Right atrium auricular region (tissue), 2 donors: ENCODE data around the gene SLC6A11. TPM values are rescaled to one million over a fixed set of nuclear protein-coding genes. Genes with fewer than 3 reads are reported as not detected.
A peak's percentile ranks its signal among the peaks of the same experiment; 100 is the strongest.

Source experiments
- DNase-seq: peaks from one replicate; pipeline ENCODE4 v3.0.0-alpha.2; 2019; ENCODE audit warnings: low spot score
- H3K27ac ChIP-seq, 2 donors: fragments of 200-600 bp; sonication (generic); 1 replicate in 1 of 2; 2 replicates in 1 of 2; pipeline ENCODE4 v1.5.1; 2016 to 2019
- H3K27me3 ChIP-seq, 2 donors: fragments of 200-600 bp; sonication (generic); one replicate each; pipeline versions ENCODE4 v1.5.1 to v1.6.0; 2017 to 2019
- H3K36me3 ChIP-seq: fragments of 200-600 bp; sonication (generic); one replicate; pipeline ENCODE4 v1.5.1; 2016
- H3K4me1 ChIP-seq, 2 donors: fragments of 200-600 bp; sonication (generic); one replicate each; pipeline versions ENCODE4 v1.5.1 to v1.6.0; 2017 to 2019
- H3K4me3 ChIP-seq, 2 donors: fragments of 200-600 bp; sonication (generic); 1 replicate in 1 of 2; 2 replicates in 1 of 2; pipeline ENCODE4 v1.5.1; 2017 to 2019; ENCODE audit warnings: mild to moderate bottlenecking in 1 of 2, moderate library complexity in 1 of 2
- H3K9me3 ChIP-seq, 2 donors: fragments of 200-600 bp; sonication (generic); one replicate each; pipeline ENCODE4 v1.5.1; 2019
- total RNA-seq, 2 donors: library from RNA; depleted of rRNA; stranded (reverse); fragments of >200 nt; gene quantifications; one replicate each; pipeline ENCODE4 v1.1.0, GENCODE V29; 2016
- TF ChIP-seq, protein P1 (sequence below), 2 donors: fragments of 200-600 bp; sonication (generic); IDR thresholded peaks; one replicate each; pipeline ENCODE4 v1.5.1; 2019; ENCODE audit warnings: antibody characterized with exemption in 2 of 2

SLC6A11 gene
- total RNA-seq, 2 donors from 2014 or later, result not detected

DNA sequence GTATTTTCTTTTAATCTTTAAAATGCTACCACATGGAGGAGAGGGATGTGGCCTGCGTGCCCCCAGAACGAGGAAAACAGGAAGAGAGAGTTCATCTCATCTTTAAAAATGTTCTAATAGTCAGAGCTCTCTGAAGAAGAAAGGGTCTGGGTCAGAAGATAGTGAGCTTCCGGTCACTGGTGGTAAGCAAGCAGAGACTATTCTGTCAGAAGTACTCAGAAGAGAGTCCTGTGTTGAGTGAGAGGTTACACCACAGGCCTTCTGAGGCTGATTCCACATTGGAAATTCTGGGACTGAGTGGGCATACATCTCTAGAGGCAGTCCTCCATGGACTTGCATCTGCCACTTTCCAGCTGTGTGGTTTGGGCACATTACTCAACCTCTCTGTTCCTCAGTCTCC, 94.3 kb downstream of the SLC6A11 start:
- no peak for DNase-seq
- Histone ChIP-seq H3K27me3 (no peaks in the 10 kb centered on the region), H3K4me1 (no peaks in the 10 kb centered on the region), H3K36me3 (no peaks in the 10 kb centered on the region), H3K9me3 (peaks cover 14 to 28% of the 10 kb centered on the region in 2 donors), H3K27ac (no peak overlapping the region), H3K4me3 (no peak overlapping the region)
- TF ChIP-seq, protein P1, sequence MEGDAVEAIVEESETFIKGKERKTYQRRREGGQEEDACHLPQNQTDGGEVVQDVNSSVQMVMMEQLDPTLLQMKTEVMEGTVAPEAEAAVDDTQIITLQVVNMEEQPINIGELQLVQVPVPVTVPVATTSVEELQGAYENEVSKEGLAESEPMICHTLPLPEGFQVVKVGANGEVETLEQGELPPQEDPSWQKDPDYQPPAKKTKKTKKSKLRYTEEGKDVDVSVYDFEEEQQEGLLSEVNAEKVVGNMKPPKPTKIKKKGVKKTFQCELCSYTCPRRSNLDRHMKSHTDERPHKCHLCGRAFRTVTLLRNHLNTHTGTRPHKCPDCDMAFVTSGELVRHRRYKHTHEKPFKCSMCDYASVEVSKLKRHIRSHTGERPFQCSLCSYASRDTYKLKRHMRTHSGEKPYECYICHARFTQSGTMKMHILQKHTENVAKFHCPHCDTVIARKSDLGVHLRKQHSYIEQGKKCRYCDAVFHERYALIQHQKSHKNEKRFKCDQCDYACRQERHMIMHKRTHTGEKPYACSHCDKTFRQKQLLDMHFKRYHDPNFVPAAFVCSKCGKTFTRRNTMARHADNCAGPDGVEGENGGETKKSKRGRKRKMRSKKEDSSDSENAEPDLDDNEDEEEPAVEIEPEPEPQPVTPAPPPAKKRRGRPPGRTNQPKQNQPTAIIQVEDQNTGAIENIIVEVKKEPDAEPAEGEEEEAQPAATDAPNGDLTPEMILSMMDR (IDR thresholded peaks at IDR 0.05), result no peak

DNA sequence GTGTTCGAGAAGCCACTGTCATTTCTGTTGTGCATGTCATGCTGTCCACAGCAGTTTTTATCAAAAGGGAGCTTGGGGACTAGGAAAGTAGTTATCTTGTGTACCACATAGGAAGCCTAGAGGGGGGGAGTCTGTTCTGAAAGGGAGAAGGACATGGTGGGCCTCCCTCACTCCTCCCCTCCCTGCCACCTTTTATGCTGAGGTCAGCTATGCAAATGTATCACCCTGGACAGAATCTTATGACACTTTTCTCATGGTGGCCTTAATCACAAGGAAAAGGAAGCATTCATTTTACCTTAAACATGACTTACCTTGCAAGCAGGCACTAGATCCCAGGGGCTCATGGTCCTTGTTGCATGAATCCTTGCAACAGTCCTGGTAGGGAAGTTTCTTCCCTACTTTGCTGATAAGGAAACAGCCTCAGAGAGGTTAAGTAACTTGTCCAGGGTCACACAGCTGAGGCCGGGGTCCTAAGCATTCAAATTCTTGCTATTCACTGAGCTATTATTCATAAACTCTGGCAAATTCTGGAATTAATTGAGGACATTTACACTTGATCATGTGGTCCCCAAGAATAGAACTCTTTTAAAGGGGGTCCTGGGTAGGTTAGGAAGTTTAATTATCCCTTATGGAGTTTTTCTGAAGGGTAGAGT, 95.4 kb downstream of the SLC6A11 start:
- DNase-seq, result no peak
- H3K27me3 ChIP-seq, result no peaks in the 10 kb centered on the region
- TF ChIP-seq, protein P1 (IDR thresholded peaks at IDR 0.05), result no peak
- H3K4me3 ChIP-seq, result no peak overlapping the region
- H3K4me1 ChIP-seq, result no peaks in the 10 kb centered on the region
- no peak overlapping the region for H3K27ac ChIP-seq
- no peaks in the 10 kb centered on the region for H3K36me3 ChIP-seq
- peaks cover 7 to 19% of the 10 kb centered on the region in 2 donors for H3K9me3 ChIP-seq

DNA sequence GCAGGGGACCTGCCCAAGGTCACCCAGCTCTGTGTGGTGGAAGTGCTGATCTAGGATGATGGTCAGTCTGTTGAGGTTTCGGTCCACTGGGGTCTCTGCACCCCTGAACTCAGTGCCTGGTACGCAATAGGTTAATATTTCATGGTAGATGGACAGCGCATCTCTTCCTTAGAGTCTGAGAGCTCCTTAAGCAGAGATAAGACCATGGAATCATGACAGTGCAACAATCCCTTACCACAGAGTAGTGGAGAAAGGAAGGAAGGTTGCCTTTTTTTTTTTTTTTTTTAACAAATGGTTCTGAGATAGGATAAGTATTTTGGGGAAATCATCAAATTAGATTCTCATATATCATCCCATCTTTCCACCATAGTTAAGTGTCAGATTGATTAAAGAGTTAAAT, 96.8 kb downstream of the SLC6A11 start:
- TF ChIP-seq, protein P1 (IDR thresholded peaks at IDR 0.05), result no peak
- H3K27ac ChIP-seq, result no peak overlapping the region
- no peak for DNase-seq
- H3K4me3 ChIP-seq, result no peak overlapping the region
- H3K27me3 ChIP-seq, result no peaks in the 10 kb centered on the region
- no peaks in the 10 kb centered on the region for H3K4me1 ChIP-seq
- H3K36me3 ChIP-seq, result no peaks in the 10 kb centered on the region
- peaks cover 0 to 6% of the 10 kb centered on the region in 2 donors for H3K9me3 ChIP-seq

DNA sequence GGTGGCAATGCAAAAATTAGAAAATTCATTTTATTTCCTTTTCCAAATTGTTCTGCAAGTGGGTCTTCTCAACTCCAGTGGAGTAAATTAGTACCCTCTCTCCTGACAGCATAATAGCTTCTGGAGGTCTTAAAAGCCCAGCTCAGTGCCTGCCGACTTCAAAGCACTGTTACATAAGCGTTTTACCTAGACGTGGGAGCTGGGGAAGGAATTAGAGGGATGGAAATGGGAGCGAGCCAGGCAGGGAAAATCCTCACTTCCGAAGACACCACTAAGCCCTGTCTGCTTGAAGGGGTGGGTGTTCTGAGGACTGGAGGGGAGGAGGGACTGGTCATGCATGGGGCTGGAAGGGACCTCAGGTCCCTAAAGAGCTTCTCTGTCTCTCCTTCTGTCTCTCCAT, 99.3 kb downstream of the SLC6A11 start:
- H3K27me3 ChIP-seq, result no peaks in the 10 kb centered on the region
- TF ChIP-seq, protein P1 (IDR thresholded peaks at IDR 0.05), result no peak

DNA sequence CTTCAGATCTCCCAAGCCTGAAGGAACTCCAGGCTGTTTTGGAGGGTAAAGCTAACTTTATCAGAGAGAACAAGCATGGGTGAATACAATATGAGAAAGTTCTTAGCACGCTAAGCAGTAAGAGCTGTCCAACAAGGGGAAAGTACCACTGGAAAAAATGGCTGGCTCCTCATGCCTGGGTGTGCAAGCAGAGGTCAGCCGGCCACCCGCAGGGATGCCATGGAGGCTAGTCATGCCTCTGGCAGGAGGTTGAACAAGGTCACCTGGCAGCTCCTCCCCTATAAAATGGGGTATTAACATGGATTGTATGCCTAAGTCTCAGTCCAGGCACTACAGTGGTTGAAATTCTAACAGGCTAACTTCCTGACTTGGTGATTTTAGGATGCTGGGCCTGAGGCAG, 101.1 kb downstream of the SLC6A11 start:
- TF ChIP-seq, protein P1 (IDR thresholded peaks at IDR 0.05), result no peak
- no peak overlapping the region for H3K27ac ChIP-seq
- H3K4me1 ChIP-seq, result no peaks in the 10 kb centered on the region
- no peak overlapping the region for H3K4me3 ChIP-seq
- H3K27me3 ChIP-seq, result no peaks in the 10 kb centered on the region
- DNase-seq, result no peak
- H3K9me3 ChIP-seq, result peaks cover 0 to 11% of the 10 kb centered on the region in 2 donors
- H3K36me3 ChIP-seq, result no peaks in the 10 kb centered on the region

More for the DNA sequence above, 99.3 kb downstream of the SLC6A11 start:
- Histone ChIP-seq H3K27ac (no peak overlapping the region), H3K9me3 (no peaks in the 10 kb centered on the region), H3K4me1 (no peaks in the 10 kb centered on the region), H3K4me3 (no peak overlapping the region), H3K36me3 (no peaks in the 10 kb centered on the region)
- DNase-seq, result peak; percentile 7

DNA sequence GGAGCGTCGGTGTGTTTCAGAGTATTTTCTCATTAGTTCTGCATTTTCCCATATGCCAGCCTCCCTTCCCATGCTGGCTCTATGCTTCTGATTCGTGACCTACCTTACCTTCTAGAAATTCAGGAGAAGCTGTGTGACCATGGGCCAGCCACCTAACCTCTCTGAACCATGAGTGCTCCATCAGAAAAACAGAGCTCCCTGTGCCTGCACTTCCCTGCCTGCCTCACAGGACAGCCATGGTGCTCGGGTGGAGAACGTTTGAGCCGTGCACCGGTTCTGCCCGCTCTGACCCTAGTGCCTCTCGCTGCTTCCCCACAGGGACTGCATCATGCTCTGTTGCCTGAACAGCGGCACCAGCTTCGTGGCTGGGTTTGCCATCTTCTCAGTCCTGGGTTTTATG, 102.0 kb downstream of the SLC6A11 start:
- TF ChIP-seq, protein P1 (IDR thresholded peaks at IDR 0.05), result no peak
- Histone ChIP-seq H3K9me3 (peaks cover 0 to 16% of the 10 kb centered on the region in 2 donors), H3K4me3 (no peak overlapping the region), H3K36me3 (no peaks in the 10 kb centered on the region), H3K4me1 (no peaks in the 10 kb centered on the region), H3K27me3 (no peaks in the 10 kb centered on the region), H3K27ac (no peak overlapping the region)
- DNase-seq, result no peak
